ENCODE results near the gene ITPRIP.

DNA sequence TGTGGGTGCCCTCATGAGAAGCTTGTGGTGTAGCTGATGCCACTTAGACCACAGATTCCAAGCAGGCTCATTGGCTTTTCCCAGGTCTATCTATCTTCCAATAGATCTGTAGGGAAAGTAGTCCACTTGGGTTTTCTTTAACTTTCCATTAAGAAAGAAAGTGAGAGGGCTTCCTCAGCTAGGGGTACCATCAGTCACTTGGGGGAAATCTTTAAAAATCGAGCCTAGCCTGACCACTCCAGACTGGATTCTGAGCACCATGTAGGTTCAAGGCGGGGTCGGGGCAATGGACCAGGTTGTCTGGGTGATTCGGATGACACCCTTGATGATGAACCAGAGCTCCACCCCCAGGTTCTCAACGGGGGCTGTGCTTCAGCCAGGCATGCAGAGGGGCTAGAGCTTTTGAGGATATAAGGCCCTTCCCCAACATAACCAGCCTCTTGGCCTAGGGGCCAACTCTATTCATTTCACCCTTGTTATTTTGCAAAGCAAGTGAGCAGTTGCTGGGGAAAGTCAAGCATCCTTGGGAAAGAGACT lies 27.0 kb downstream of the ITPRIP start:
- TF ChIP-seq, protein P1, sequence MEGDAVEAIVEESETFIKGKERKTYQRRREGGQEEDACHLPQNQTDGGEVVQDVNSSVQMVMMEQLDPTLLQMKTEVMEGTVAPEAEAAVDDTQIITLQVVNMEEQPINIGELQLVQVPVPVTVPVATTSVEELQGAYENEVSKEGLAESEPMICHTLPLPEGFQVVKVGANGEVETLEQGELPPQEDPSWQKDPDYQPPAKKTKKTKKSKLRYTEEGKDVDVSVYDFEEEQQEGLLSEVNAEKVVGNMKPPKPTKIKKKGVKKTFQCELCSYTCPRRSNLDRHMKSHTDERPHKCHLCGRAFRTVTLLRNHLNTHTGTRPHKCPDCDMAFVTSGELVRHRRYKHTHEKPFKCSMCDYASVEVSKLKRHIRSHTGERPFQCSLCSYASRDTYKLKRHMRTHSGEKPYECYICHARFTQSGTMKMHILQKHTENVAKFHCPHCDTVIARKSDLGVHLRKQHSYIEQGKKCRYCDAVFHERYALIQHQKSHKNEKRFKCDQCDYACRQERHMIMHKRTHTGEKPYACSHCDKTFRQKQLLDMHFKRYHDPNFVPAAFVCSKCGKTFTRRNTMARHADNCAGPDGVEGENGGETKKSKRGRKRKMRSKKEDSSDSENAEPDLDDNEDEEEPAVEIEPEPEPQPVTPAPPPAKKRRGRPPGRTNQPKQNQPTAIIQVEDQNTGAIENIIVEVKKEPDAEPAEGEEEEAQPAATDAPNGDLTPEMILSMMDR (IDR thresholded peaks at IDR 0.05), result no peak
- TF ChIP-seq EP300 (IDR thresholded peaks at IDR 0.05), result no peak

Data from tibial nerve (tissue), 4 donors.